HepG2 (cell line): ENCODE measurements around the gene AMOTL2. TPM values are rescaled to one million over a fixed set of nuclear protein-coding genes. Genes with fewer than 3 reads are reported as not detected.

Source experiments
- FOXP4 ChIP-seq: sonication (generic); formaldehyde crosslinking; IDR thresholded peaks from 2 replicates; pipeline ENCODE4 v1.4.0; 2020; ENCODE audit warnings: missing genetic modification reagents
- GATA4 ChIP-seq: sonication (generic); IDR thresholded peaks from 2 replicates; pipeline ENCODE4 v1.6.1; 2016; ENCODE audit warnings: antibody characterized with exemption, low read depth, borderline replicate concordance
- HDAC2 ChIP-seq: sonication (generic); formaldehyde crosslinking; IDR thresholded peaks from 2 replicates; pipeline ENCODE4 v1.4.0; 2020; ENCODE audit warnings: missing genetic modification reagents
- IRX3 ChIP-seq: sonication (generic); formaldehyde crosslinking; IDR thresholded peaks from 2 replicates; pipeline ENCODE4 v1.8.1; 2023; ENCODE audit warnings: mild to moderate bottlenecking, low read depth, missing genetic modification reagents, borderline replicate concordance
- KDM5A ChIP-seq: fragments of 200-600 bp; sonication (generic); IDR thresholded peaks from 2 replicates; pipeline ENCODE4 v1.7.0; 2018; ENCODE audit warnings: antibody characterized with exemption, mild to moderate bottlenecking, low read length, borderline replicate concordance
- SKI ChIP-seq: fragments of 450-650 bp; IDR thresholded peaks from one replicate; pipeline ENCODE4 v1.6.1; 2018; ENCODE audit warnings: mild to moderate bottlenecking; ENCODE audit not compliant: partially characterized antibody
- WIZ ChIP-seq: sonication (generic); formaldehyde crosslinking; IDR thresholded peaks from 2 replicates; pipeline ENCODE4 v1.5.1; 2020; ENCODE audit warnings: mild to moderate bottlenecking, missing genetic modification reagents
- ZBTB39 ChIP-seq: sonication (generic); formaldehyde crosslinking; IDR thresholded peaks from 2 replicates; pipeline ENCODE4 v1.5.0; 2020; ENCODE audit warnings: missing genetic modification reagents
- ZBTB44 ChIP-seq: sonication (generic); formaldehyde crosslinking; IDR thresholded peaks from 2 replicates; pipeline ENCODE4 v1.4.0; 2020; ENCODE audit warnings: missing genetic modification reagents
- ZEB1 ChIP-seq: IDR thresholded peaks from 2 replicates; pipeline ENCODE4 v1.6.1; 2012; ENCODE audit warnings: mild to moderate bottlenecking, low read depth, inconsistent platforms; ENCODE audit not compliant: insufficient replicate concordance
- ZNF614 ChIP-seq: IDR thresholded peaks from 2 replicates; pipeline ENCODE4 v1.6.1; 2018; ENCODE audit warnings: missing biosample characterization, missing genetic modification reagents, inconsistent platforms, borderline replicate concordance
- ZNF670 ChIP-seq: sonication (generic); formaldehyde crosslinking; IDR thresholded peaks from 2 replicates; pipeline ENCODE4 v1.8.0; 2022; ENCODE audit warnings: mild to moderate bottlenecking, missing genetic modification reagents, borderline replicate concordance
- ZNF777 ChIP-seq: sonication (generic); formaldehyde crosslinking; IDR thresholded peaks from 2 replicates; pipeline ENCODE4 v1.4.0; 2020; ENCODE audit warnings: missing genetic modification reagents
- ZNF792 ChIP-seq: IDR thresholded peaks from 2 replicates; pipeline ENCODE4 v1.6.1; 2016
- ZNF841 ChIP-seq: sonication (generic); formaldehyde crosslinking; IDR thresholded peaks from 2 replicates; pipeline ENCODE4 v1.8.1; 2023; ENCODE audit warnings: missing genetic modification reagents, borderline replicate concordance
- ZSCAN29 ChIP-seq: sonication (generic); formaldehyde crosslinking; conservative IDR thresholded peaks from 2 replicates; pipeline ENCODE4 v1.4.0; 2020; ENCODE audit warnings: mild to moderate bottlenecking, missing genetic modification reagents
- polyA plus RNA-seq, 8 experiments: library from polyadenylated mRNA; depleted of rRNA in 3 of 8; stranded (reverse) in 7 of 8; unstranded in 1 of 8; fragments of >200 nt; fragmentation: Illumina TruSeq in 4 of 8; extraction: Trizol in 4 of 8; gene quantifications; 2 replicates each; pipeline versions ENCODE4 v1.2.1 to v1.2.3, GENCODE V29; 2011 to 2016; ENCODE audit warnings: low read depth in 4 of 8, missing spikeins in 1 of 8, mixed read lengths in 1 of 8; ENCODE audit not compliant: insufficient read depth in 1 of 8
- total RNA-seq, 5 experiments: library from RNA; depleted of rRNA; stranded (reverse); fragments of >200 nt; fragmentation: Illumina TruSeq; extraction: Trizol; gene quantifications; 2 replicates each; pipeline ENCODE4 v1.2.3, GENCODE V29; 2016; ENCODE audit warnings: low read depth in 1 of 5
- TF ChIP-seq, protein P1 (sequence below): sonication (generic); formaldehyde crosslinking; IDR thresholded peaks from 2 replicates; pipeline ENCODE4 v1.4.0; 2020; ENCODE audit warnings: missing genetic modification reagents
- TF ChIP-seq, protein P2 (sequence below): sonication (generic); formaldehyde crosslinking; IDR thresholded peaks from 2 replicates; pipeline ENCODE4 v1.5.0; 2020; ENCODE audit warnings: mild to moderate bottlenecking, missing genetic modification reagents

AMOTL2 gene
- total and polyA plus RNA-seq, 2 of the 13 experiments (the other 11 are each of a cell fraction or from before 2014, with no cell fraction given): 17.3 to 18.5 TPM

DNA sequence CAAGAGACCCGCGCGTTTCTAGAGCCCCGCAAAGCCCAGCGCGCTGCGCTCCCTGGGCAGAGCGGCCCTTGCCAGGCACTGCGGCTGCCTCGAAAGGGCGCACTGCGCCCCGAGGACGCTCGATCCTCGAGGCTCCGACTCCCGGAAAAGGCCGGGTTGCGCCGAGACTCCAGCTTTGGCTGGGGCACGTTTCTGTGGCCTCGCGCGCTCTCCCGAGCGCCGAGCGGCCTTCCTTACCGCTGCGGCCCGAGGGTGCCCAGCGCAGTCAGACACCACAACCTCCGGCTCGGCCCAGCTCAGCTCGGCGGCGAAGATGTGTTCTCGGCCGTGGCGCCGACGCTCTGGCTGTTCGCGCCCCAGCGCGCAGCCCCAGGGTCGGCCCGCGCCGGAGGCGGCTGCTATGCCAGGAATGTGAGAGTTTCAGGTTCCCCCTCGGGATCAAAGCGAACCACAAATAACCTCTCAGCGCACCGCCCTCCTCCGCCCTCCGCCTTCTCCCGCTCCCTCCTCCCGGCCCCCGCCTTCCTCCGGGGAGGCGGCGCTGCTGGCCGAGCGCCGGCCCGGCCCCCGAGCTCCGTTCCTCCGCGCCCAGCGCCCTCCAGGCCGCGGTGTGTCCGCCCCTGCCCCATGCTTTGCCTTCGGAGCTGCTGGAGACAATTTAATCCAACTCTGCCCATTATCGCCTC, at the start of gene AMOTL2 (continued):
- TF ChIP-seq WIZ (0 out of 2 replicates have a peak, but pooled peaks have one; percentile 32), IRX3 (CRISPR knock-in tag) (0 out of 2 replicates have a peak, but pooled peaks have one; percentile 70), ZNF841 (no peak), ZNF670 (0 out of 2 replicates have a peak, but pooled peaks have one; percentile 7), ZBTB39 (peak; percentile 73; the same call in 1 of the 2 replicates), ZNF614 (0 out of 2 replicates have a peak, but pooled peaks have one; percentile 49), FOXP4 (CRISPR knock-in tag) (peak; percentile 86), ZSCAN29 (CRISPR knock-in tag) (0 out of 2 replicates have a peak, but pooled peaks have one; percentile 42), KDM5A (0 out of 2 replicates have a peak, but pooled peaks have one; percentile 14), HDAC2 (CRISPR knock-in tag) (peak; percentile 83), ZEB1 (peak; percentile 91), ZNF792 (CRISPR knock-in tag) (no peak), GATA4 (0 out of 2 replicates have a peak, but pooled peaks have one; percentile 21), ZNF777 (CRISPR knock-in tag) (peak; percentile 90; the same call in 1 of the 2 replicates), SKI (peak; percentile 57), ZBTB44 (CRISPR knock-in tag) (no peak)
- TF ChIP-seq, protein P1, sequence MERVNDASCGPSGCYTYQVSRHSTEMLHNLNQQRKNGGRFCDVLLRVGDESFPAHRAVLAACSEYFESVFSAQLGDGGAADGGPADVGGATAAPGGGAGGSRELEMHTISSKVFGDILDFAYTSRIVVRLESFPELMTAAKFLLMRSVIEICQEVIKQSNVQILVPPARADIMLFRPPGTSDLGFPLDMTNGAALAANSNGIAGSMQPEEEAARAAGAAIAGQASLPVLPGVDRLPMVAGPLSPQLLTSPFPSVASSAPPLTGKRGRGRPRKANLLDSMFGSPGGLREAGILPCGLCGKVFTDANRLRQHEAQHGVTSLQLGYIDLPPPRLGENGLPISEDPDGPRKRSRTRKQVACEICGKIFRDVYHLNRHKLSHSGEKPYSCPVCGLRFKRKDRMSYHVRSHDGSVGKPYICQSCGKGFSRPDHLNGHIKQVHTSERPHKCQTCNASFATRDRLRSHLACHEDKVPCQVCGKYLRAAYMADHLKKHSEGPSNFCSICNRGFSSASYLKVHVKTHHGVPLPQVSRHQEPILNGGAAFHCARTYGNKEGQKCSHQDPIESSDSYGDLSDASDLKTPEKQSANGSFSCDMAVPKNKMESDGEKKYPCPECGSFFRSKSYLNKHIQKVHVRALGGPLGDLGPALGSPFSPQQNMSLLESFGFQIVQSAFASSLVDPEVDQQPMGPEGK (CRISPR knock-in tag): peak; percentile 87
- TF ChIP-seq, protein P2, sequence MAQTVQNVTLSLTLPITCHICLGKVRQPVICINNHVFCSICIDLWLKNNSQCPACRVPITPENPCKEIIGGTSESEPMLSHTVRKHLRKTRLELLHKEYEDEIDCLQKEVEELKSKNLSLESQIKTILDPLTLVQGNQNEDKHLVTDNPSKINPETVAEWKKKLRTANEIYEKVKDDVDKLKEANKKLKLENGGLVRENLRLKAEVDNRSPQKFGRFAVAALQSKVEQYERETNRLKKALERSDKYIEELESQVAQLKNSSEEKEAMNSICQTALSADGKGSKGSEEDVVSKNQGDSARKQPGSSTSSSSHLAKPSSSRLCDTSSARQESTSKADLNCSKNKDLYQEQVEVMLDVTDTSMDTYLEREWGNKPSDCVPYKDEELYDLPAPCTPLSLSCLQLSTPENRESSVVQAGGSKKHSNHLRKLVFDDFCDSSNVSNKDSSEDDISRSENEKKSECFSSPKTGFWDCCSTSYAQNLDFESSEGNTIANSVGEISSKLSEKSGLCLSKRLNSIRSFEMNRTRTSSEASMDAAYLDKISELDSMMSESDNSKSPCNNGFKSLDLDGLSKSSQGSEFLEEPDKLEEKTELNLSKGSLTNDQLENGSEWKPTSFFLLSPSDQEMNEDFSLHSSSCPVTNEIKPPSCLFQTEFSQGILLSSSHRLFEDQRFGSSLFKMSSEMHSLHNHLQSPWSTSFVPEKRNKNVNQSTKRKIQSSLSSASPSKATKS (CRISPR knock-in tag): no peak
